ENCODE measurements around the gene ARHGAP29.

- TF ChIP-seq POLR2AphosphoS5 (IDR thresholded peaks at IDR 0.05; ENCODE audit: low read depth) (no peak), EZH2 (IDR thresholded peaks at IDR 0.05; ENCODE audit: low read depth, unreplicated experiment) (no peak), EZH2phosphoT487 (IDR thresholded peaks at IDR 0.05; ENCODE audit: unreplicated experiment) (no peak), CTCF (conservative IDR thresholded peaks at IDR 0.05; ENCODE audit: low read depth in 2 of 2) (no peak), CREB1 (CRISPR knock-in tag; IDR thresholded peaks at IDR 0.05; ENCODE audit: low read depth) (no peak), NANOG (IDR thresholded peaks at IDR 0.05; ENCODE audit: borderline replicate concordance) (no peak), ZNF462 (CRISPR knock-in tag; IDR thresholded peaks at IDR 0.05) (no peak), REST (IDR thresholded peaks at IDR 0.05; ENCODE audit: unreplicated experiment) (no peak), ETS1 (IDR thresholded peaks at IDR 0.05) (no peak), JUNB (IDR thresholded peaks at IDR 0.05; ENCODE audit: unreplicated experiment) (no peak), STAT1 (IDR thresholded peaks at IDR 0.05; ENCODE audit: unreplicated experiment) (no peak), ZNF331 (CRISPR knock-in tag; IDR thresholded peaks at IDR 0.05; ENCODE audit: low read depth) (no peak), ZNF114 (CRISPR knock-in tag; IDR thresholded peaks at IDR 0.05) (no peak)
Measured at GRCh38 chr1:94218332-94218731, 19.1 kb downstream of the ARHGAP29 start.

Measured in GM23338 (cell line).